ENCODE measurements around the gene ZNF274. TPM values are rescaled to one million over a fixed set of nuclear protein-coding genes. Genes with fewer than 3 reads are reported as not detected.
A peak's percentile ranks its signal among the peaks of the same experiment; 100 is the strongest.

Gene ZNF274
- total RNA-seq, 4 donors from 2014 or later, result 10.8 to 34.3 (median 29.7) TPM

- intact Hi-C loops (cut with DNase I; ENCODE audit: low total_unique reads), result no loop called here
- peak overlapping the region; percentile 49 to 84 for H3K4me3 ChIP-seq
- H3K9me3 ChIP-seq, result peaks cover 0 to 98% of the 10 kb centered on the region in 2 donors
- DNase-seq, result no peak
- H3K36me3 ChIP-seq, result no peaks in the 10 kb centered on the region
- TF ChIP-seq POLR2A (IDR thresholded peaks at IDR 0.05), result no peak
- no peak for TF ChIP-seq CTCF (IDR thresholded peaks at IDR 0.05)
- no peaks in the 10 kb centered on the region for H3K27me3 ChIP-seq
- H3K27ac ChIP-seq, result peak overlapping the region; percentile 96 to 98
- H3K4me1 ChIP-seq, result no peaks in the 10 kb centered on the region
Measured at GRCh38 chr19:58183817-58184215, 955 bp downstream of the ZNF274 start.

- H3K4me3 ChIP-seq, result no peak overlapping the region
- H3K27me3 ChIP-seq, result no peaks in the 10 kb centered on the region
- peaks cover 0 to 100% of the 10 kb centered on the region in 2 donors for H3K9me3 ChIP-seq
- no peaks in the 10 kb centered on the region for H3K36me3 ChIP-seq
- TF ChIP-seq CTCF (IDR thresholded peaks at IDR 0.05) (no peak), POLR2A (IDR thresholded peaks at IDR 0.05) (no peak)
- DNase-seq, result no peak
- no peaks in the 10 kb centered on the region for H3K4me1 ChIP-seq
- intact Hi-C loops (cut with DNase I; ENCODE audit: low total_unique reads), result no loop called here
- H3K27ac ChIP-seq, result no peak overlapping the region
Measured at GRCh38 chr19:58196901-58197616, 14.2 kb downstream of the ZNF274 start.

GRCh38 chr19:58203814-58204475, 21.1 kb downstream of the ZNF274 start:
- TF ChIP-seq CTCF (IDR thresholded peaks at IDR 0.05) (no peak), POLR2A (IDR thresholded peaks at IDR 0.05) (no peak)
- Histone ChIP-seq H3K9me3 (peaks cover 0 to 100% of the 10 kb centered on the region in 2 donors), H3K4me1 (no peaks in the 10 kb centered on the region), H3K27me3 (no peaks in the 10 kb centered on the region), H3K27ac (no peak overlapping the region), H3K4me3 (no peak overlapping the region), H3K36me3 (no peaks in the 10 kb centered on the region)
- intact Hi-C loops (cut with DNase I; ENCODE audit: low total_unique reads), result no loop called here
- DNase-seq, result no peak

- Histone ChIP-seq H3K4me3 (no peak overlapping the region), H3K27ac (no peak overlapping the region), H3K27me3 (no peaks in the 10 kb centered on the region), H3K4me1 (no peaks in the 10 kb centered on the region), H3K9me3 (peaks cover 0 to 100% of the 10 kb centered on the region in 2 donors), H3K36me3 (no peaks in the 10 kb centered on the region)
- TF ChIP-seq POLR2A (IDR thresholded peaks at IDR 0.05) (no peak), CTCF (IDR thresholded peaks at IDR 0.05) (no peak)
- DNase-seq, result no peak
- intact Hi-C loops (cut with DNase I; ENCODE audit: low total_unique reads), result no loop called here
Measured at GRCh38 chr19:58204566-58204965, 21.7 kb downstream of the ZNF274 start.

GRCh38 chr19:58209577-58209976, 26.7 kb downstream of the ZNF274 start:
- no peak overlapping the region for H3K27ac ChIP-seq
- no peaks in the 10 kb centered on the region for H3K27me3 ChIP-seq
- DNase-seq, result no peak
- TF ChIP-seq CTCF (IDR thresholded peaks at IDR 0.05) (no peak), POLR2A (IDR thresholded peaks at IDR 0.05) (no peak)
- peaks cover 0 to 99% of the 10 kb centered on the region in 2 donors for H3K9me3 ChIP-seq
- intact Hi-C loops (cut with DNase I; ENCODE audit: low total_unique reads), result no loop called here
- no peaks in the 10 kb centered on the region for H3K4me1 ChIP-seq
- H3K36me3 ChIP-seq, result no peaks in the 10 kb centered on the region
- H3K4me3 ChIP-seq, result no peak overlapping the region

Measured in uterus (tissue), 4 donors.